ENCODE results near the gene TANGO6.

Gene TANGO6

DNA sequence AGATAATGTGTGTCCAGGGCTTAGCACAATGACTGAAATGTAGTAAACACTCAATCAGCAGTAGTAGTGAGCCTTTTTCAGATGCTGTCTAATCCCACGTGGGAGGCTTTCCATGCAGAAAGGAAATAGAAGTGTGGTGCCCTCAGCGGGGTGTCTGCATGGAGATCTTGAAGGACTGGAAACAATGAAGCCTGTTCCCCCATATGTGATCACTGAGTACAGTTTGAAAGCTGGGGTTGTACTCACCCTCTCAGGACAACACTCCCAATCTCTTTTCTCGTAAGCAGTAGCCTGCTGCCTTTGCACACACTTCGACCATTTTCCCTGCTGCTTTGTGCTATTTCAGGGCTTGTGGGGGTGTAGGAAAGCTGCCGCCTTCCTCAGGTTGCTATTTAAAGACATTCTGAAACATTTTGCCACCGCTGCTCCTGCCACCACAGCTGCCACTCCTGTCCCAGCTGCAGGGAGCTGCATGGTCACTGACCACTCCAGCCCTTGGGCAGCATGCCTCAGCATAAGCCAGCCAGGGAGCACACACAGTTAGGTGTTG, 221.5 kb downstream of the TANGO6 start:
- no peak for DNase-seq

DNA sequence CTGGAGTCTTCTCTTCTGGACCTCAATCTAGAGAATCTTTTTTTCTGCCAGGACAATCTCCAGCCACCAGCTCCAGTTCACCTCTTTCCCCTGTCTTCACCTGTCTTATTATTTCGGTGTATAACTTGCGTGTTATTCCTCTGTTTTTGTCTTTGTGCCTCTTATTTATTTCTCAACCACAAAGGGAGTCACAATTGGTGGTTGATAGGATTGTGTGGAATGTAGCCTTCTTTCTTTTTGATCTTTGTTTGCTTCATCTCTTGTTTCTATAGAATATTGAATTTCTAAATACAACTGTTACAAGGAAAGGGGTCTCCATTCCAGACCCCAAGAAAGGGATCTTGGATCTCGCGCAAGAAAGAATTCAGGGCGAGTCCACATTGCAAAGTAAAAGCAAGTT, 226.2 kb downstream of the TANGO6 start:
- no peak for DNase-seq

DNA sequence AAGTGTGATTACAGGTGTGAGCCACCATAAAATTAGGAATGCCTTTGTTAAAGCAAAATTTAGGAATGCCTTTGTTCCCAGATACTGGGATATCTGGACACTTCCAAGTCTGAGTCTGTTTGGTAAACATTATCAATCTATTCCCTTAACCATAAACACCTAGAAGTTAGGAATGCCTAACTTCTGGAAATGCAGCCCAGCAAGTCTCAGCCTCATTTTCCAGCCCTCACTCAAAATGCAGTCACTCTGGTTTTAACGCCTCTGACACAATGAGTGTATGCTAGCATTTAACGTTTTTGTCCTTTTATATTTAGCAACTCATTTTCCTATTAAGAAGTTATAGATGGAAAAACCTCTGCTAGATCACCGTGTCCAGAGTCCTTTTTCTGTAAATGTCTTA, 227.7 kb downstream of the TANGO6 start:
- DNase-seq: no peak

DNA sequence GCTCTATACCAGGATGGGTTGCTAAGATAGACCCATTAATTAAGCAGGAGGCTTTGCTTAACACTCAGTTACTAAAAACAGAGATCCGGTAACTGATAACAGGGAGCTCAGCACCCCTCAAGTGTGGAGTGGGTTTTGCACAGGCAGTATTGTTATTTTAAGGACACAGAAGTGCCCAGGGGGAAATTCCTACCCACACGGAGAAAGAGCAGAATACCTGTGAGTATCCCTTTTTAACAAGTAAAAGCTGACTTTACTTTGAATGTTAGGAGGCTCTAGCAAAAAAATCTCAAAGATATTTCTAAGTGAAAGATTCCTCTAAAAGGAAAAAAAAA, 229.3 kb downstream of the TANGO6 start:
- DNase-seq: no peak

DNA sequence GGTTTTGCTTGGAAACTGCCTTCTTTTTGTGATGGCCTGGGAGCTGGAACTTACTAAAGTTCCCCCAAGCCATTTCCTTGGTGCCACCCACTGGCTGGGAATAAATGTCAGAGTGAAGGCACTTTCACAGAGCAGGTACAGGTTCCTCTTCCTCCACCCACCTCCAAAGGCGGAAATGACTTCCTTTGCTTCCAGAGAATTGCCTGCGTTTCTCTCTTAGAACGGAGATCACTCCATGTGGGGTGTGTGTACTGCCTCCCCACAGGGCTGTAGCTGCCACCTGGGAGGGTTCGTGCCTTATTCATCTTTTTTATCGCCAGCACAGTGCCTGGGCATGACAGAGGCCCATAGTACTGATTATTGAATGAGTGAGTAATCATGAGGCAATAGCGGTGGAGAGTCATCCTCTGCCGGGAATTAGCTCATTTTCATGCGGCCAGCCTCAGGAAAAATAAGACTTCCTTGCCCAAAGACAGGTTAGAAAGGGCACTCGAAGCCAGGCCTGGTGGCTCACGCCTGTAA, 229.9 kb downstream of the TANGO6 start:
- no peak for DNase-seq

DNA sequence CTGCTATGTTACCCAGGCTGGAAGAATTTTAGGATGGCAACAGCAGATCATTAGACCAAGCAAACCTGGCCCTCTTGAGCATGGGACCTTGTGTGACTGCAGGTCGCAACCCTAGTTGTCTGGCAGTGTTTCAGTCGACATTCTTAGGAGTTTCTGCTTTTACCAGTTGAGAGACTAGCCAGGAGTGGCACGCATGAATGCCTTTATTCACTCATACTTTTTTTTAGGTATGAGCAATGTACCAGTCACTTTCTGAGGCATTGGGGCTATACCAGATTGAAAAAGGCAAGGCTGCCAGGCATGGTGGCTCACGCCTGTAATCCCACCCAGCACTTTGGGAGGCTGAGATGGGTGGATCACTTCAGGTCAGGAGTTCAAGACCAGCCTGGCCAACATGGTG, 233.9 kb downstream of the TANGO6 start:
- no peak for DNase-seq

DNA sequence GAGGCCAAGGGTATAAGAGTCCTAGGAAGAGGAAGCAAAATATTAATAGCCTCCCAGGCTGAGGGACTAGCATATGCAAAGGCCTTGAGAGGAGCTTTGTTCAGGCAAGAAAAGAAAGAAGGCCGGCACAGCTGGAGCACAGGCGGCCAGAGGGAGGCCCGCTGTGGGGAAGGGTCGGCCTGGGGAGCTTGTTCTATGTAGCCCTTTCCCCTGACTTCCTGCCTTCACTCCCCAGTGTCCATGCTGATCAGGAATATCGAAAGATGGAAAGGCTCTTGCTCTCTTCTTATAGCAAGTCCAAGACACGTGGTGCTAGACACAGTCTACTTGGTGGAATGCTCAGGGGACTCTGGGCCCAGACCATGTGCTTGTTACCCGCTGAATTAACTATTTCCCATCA, 234.7 kb downstream of the TANGO6 start:
- DNase-seq: no peak

DNA sequence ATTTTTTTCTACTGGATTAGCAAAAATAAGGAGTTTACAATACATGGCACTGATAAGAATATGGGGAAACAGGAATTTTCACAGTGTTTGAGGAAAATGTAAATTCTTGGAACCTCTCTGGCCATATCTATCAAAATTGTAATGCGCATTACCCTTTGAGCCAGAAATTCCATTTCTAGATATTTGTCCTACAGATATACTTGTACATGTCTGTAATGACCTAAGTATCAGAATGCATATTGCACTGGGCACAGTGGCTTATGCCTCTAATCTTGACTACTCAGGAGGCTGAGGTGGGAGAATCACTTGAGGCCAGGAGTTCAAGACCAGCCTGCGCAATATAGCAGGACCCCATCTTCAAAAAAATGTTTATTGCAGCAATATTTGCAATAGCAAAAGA, 236.4 kb downstream of the TANGO6 start:
- DNase-seq: no peak

DNA sequence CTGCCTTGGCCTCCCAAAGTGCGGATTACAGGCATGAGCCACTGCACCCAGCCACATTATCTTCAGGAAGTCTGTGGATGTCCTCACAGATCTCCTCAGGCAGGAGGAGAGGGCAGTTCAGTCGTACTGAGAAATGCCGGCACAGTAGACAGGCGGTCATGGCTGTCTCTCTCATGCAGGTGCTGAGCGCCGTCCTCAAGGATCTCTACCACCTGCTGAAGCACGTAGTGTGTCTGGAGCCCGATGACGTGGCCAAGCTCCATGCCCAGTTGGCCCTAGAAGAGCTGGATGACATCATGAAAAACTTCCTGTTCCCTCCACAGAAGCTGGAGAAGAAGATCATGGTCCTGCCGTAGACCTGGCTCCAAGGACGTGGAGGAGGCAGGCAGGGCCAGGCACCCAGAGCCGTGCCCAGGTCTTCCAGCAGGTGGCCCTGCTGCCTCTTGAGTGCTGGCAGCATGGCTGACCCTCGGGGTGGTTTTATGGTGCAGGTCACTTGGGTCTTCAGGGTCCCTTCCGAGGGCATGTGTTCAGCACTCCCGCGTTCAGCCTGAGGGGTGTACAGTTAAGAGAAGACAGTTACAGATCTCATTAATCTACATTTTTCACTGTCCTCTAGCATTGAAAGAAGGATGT, 240.1 kb downstream of the TANGO6 start:
- DNase-seq: no peak

DNA sequence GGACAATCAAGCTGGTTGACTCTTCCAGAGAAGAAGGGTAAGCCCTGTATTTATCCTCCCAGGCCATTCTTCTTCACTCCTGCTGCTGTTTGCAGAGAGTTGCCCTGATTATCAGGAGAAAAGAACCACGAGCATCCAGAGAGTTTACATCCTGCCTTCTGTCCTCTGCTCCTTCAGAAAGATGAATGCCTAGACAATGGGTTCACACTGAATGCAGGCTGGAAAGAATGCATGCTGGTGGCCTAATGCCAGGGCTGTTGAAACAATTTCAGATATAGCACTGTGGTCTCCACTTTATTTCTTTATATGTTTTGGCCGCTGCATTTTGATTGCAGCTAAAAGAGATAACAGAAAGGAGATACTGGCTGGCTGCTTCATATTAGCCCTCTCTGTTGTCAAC, 241.0 kb downstream of the TANGO6 start:
- no peak for DNase-seq

DNA sequence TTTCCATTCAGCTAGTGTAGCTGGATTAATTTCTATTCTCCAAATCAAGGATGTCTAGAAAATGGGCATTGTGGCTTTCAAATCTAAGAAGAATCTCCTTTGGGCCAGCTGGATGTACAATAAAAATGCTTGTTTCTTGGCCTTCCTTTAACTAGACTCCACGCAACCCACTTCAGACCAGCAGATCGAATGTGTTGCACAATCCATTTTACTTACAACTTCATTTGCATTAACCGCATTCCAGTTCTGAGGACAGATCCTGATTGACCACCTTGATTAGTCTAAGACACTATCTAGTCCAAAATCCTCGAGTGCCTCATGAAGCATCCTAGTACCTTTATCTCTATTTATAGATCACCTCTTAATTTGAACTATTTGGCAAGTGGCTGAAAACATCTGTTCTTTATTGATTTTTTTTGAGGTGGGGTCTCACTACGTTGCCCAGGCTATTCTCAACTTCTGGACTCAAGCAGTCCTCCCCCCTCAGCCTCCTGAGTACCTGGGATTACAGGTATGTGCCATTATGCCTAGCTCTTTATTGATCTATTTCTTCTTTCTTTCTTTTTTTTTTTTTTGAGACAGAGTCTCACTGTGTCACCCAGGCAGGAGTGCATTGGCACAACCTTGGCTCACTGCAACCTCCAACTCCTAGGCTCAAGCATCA, 241.8 kb downstream of the TANGO6 start:
- DNase-seq: no peak

DNA sequence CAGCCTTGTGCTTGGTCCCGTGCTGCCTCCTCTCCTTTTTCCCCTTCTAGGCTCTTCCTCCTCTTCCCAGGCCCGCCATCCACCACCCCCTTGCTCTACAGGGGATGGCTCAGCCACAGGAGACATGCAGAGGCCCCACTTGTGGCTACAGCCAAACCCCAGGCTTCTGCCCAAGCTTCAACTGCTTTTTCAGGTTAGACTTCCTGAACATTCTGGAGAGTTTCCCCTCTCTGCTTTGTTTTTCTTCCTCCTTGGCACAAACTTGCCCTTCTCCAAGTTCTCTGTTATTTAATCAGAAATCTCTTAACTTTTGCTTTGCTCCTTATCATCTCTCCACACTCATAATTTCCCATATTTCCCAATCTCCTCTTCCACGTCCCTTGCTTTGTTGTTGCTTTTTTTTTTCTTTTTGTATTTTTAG, 243.8 kb downstream of the TANGO6 start:
- no peak for DNase-seq

DNA sequence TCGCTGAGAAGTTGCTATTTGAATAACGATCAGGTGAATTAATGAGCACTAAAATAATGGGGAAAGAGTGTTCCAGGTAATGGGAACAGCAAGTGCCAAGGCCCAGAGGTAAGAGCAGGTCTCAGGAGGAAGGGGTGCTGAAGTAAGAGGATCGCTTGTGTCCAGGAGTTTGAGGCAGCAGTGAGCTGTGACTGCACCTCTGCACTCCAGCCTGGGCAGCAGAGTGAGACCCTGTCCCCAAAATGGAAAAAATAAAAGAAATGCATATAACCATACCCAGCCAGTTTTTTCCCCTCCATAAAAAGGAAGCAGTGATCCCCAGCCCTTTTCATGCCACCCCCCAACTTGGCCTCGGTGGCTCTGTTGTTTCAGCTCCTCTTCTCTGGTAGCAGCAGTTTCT, 245.4 kb downstream of the TANGO6 start:
- no peak for DNase-seq

DNA sequence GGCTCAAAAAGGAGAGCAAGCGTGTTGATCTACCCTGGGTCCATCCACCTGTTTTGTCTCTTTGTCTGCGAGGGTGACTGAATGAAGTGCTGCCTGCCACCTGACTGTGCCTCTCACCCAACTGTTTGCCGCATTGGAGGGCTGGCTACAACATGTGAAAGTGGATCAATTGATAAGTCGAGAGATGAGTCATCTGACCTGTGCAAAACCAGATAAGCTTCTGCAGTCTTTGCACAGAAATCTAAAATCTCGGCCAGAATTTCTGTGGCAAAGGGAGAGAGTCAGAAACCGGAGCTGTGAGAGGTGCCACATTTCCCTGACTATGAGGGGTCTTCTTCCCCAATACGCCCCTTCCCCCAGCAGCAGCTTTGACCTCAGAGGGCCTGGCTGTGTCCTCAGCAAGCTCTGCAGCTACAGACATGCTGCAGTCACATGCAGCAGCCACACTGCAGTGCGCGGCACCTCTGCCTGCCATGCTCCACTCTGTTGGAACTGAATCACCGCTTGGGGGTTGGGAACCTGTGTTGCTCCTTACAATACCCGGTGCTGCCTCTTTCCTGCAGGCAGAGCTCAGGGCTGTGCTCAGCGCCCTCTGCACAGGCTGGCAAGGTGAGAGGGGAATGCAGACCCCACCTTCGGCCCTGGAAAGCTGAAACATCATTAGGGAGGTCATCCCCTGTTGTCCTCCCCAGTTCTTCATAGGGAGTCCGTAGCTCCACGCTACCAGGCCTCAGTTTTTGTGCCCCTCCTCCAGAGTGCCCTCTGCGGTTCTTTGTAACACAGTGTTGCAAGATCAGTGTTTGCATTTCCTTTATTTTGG, 246.0 kb downstream of the TANGO6 start:
- no peak for DNase-seq

DNA sequence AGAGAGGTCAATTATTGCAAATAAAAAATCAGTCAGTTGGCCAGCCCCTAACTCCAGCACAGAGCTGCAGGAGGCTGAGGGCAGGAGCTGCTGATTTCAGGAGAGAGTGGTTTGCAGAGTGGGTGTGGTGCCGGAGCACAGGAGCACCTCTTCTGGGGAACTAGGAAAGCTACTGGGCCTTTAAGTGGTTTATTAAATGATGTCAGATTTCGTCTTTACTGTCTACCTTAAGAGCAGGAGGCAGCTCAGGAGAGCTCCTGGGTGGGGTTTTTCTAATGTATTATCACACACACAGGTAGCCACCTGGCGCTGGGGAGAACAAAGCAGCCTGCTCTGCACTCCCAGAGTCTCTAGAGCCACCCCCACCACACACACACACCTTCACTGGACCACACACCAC, 250.6 kb downstream of the TANGO6 start:
- DNase-seq: no peak

DNA sequence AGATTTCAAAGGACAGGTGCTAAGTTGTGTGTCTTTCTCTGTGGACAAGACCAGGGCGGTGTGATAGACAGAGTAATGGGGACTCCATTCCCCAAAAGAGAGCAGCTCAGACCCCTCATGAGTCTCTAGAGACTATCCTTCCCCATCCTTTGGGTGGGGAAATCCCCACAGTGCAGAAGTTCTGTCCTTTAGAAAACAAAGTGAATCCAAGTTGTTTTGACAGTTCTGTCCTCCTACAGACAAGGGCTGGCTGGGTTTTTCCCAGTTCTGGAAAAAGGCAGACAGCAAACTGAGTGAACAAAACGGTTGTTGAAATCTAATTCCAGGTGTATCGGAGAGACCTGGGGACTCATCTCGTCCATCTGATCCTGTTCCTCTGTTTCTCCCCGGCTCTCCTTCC, 251.2 kb downstream of the TANGO6 start:
- no peak for DNase-seq

DNA sequence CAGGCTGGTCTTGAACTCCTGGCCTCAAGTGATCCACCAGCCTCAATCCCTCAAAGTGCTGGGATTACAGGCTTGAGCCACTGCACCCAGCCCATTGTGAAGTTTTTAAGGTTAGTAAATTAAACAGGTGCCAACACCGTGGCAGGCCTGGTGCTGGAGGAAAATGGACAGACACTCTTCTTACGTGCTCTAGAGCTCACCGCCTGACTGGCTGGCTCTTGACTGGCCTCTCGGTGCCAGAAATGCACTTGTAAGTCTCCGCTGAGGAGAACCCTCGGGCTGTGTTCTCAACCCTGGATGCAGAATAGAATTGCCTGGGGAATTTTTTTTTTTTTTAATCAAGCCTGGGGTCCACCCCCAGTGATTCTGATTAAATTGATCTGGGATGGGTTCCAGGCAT, 251.9 kb downstream of the TANGO6 start:
- no peak for DNase-seq

DNA sequence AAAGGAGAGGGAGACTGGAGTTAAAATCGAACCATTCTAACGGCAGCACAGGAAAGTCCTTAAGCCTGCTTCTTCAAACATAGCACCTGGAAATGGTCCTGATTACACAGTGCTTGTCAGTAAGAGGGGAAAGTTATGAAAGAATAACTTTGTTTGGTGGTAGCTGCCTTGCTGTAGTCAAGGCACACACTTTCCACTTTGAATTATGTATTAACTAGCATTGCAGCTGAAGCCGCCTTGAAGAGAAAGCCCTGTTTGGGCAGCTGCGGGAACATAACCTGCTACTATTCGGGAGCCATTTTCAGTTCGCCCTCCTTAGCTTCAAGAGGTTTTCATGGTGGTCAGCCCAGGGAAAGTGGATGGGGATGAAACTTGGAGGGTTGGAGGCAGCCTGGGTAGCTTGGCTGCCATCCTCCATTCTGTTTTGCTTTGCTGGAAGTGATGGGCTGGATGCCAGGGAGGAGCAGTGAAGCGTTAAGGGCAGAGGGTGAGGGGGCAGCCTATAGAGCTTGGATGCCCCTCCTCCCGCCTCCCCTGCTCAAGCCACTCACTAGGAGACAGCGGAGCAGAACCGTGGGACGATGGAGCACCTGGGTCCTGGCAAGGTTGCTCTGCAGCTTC, 256.9 kb downstream of the TANGO6 start:
- DNase-seq: no peak

DNA sequence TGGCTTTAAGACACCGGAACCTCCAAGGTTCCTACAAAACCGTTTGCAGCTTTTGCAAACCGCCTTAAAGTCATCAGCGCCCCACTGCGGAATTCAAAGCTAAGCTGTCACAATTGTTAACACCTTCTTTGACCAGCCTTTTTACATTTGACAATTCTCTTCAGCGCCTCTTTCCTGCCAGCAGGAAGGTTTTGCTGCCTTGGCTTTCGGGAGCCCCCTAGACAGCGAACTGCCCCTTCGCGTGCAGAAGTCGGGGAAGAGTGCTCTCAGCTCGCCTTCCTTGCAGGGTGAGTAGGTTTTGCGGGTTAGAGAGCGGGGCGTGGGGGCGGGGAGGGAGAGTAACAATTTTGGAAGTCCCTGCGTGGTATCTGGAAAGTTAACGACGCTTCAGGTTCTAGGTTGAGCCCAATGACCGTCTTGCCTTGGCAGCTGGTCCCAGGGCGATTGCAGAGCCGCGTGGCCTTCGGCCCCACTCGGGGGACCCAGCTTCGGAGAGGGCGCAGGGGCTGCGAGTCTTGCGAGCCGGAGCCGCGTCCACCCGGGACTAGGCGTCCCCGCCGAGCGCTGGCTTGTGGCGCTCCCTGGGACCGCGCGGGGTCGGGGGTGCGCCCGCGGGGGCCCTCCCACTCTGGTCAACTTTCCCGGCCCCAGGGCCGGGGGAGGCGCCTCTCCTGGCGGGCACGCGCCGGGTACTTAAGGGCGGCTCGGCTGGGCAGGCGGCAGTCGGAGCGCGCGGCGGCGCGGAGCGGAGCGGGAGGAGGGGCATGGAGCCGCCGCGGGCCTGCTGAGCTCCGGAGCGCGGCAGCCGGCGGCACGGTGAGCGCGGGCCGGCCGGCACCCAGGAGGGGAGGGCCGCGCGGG, 262.4 kb downstream of the TANGO6 start, which contains the start of gene HAS3:
HAS3 (plus strand) TSS at position 153 of the 861 bp plus-strand sequence. CDS start 3,743 bp downstream, outside the sequence.
- peak; percentile 32 for DNase-seq

DNA sequence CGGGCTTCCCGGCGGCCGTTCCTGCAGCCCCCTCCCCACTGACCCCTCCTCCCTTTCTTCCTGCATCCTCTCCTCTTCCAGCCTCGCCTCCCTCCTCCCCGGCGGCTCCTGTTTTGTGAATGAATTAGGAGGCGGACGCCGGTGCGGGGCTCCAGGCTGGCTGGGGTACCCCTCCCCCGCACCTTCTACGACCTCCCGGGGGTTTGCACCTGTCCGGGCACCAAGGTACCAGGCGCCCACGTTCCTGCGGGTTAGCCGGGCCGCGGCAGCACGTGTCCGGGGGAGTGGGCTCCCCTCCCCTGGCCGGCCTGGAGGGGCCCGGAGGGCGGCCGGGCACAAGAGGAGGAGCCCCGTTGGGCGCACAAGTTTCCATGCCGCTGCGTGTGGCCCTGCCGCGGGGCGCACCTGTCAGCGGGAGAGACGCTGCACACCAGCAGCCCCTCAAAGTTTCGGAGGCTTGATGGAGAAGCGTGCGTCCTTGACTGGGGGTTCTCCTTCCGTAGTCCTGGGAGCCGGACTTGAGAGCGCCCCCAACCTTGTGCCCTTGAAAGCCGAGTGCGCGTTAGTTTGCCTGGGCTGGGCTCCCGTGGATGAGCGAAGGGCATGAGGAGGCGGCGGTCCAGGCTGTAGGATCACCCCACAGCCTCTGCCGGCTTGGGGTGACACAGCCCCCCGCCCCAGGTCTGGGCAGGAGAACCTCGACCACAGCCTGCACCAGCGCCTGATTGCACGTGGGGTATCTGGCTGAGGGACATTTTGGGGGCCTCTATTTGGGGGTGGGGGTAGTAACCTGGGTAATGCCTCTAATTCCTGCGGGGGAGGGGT, 263.4 kb downstream of the TANGO6 start:
- no peak for DNase-seq

DNA sequence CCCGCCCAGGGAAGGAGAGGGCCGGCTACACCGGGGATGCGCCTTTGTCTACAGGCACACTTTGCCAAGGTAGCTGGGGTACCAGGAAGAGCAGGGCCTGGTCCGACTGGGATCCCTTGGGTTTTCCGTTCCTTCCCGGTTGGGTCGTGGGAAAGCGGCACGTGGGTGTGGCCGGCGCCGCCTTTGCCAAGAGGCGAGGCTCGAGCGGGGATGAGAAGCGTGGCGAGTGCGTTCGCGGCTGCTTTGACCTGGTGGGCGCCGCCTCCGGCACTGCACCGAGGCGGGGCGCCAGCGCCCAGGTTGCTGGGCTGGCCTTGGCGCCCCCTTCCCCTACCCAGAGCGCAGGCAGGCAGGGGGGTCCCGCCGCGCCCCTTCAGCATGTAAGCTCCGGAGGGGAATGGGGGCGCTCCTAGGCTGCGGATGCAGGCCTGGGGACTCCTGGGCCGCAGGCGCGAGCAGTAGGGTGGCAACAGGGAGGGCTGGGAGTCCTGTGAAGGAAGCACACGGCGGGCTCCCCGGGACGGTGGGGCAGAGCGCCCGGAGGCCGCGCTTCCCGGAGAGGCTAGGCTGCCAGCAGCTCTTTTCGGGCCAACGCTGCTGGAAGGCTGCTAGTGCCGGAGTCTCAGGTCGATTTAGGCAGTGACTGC, 264.1 kb downstream of the TANGO6 start:
- no peak for DNase-seq

All from stimulated activated CD4-positive, alpha-beta T cell treated with anti-CD3 and anti-CD28 coated beads, Interleukin-4, amount 100 ng/mL, for 1 hour (primary cell).